HG03521 (cell line): Measurements from ENCODE around the gene SNTA1.
A peak's percentile ranks its signal among the peaks of the same experiment; 100 is the strongest.
"Not testable (repeated sequence)": the region's sequence is repeated elsewhere in the genome, so short reads cannot be mapped to it uniquely, and the experiment has no call there.

ENCODE experiments used
- ATAC-seq: cut with Tn5 transposase; IDR thresholded peaks from one replicate; pipeline ENCODE4 v1.9.1; 2021; ENCODE audit warnings: mild to moderate bottlenecking, moderate library complexity; ENCODE audit not compliant: unreplicated experiment

The SNTA1 gene

DNA sequence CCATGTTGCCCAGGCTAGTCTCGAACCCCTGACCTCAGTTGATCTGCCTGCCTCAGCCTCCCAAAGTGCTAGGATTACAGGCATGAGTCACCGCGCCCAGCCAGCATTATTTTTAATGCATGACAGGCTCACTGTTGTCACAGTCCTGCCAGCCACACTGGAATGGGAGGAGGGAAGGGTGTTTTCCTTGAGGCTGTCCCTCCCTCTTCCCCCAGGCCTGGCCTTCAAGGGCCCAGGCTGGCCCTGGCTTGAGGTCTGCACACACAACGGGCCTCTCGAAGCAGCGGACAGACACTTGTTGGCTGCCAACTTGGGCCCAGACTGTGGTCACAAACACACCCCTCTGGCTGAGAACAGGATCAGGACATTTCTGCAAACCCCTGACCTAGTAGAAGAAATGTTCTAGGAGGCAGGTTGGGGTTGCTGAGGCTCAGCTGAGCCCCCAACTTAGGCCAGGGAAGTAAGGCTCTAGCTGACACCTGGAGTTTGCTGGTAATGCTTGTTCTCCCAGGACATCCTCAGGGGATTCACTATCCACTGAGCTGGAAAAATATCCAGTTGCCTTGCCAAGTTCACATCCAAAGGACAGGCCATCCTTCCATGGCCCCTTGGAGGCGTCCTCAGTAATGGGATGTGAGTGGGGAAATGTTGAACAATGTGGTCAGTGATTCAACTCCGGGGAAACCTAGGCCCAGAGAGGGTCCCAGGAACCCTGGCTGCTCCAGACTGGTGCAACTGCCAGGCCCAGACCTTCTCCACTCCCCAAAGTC lies 9.9 kb downstream of the SNTA1 start:
- ATAC-seq: no peak

DNA sequence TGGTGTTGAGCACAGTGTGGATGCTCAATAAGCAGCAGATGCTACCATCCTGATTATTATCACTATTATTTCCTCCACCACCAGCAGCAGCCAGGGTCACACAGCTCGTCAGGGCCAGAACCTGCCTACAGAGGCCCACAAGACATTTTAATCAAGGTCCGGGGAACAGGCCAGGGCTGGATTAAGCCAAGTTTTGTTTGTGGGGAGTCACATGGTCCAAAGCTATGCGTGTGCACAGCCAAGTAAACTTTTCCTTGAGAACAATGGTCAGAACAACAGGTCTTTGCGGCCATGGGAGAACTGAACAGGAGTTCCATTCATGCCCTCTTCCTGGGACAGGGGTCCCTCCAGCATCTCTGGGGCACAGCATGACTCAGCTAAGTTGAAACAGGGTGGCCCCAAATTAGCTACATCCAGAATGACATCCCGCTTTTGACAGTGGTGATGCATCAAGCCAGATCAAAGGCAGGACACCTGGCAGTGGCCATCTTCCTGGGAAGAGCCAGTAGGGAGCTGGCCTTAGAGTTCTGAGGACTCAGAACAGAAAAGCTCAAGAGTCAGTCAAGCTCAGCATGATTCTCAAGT lies 11.7 kb downstream of the SNTA1 start:
- ATAC-seq: no peak

DNA sequence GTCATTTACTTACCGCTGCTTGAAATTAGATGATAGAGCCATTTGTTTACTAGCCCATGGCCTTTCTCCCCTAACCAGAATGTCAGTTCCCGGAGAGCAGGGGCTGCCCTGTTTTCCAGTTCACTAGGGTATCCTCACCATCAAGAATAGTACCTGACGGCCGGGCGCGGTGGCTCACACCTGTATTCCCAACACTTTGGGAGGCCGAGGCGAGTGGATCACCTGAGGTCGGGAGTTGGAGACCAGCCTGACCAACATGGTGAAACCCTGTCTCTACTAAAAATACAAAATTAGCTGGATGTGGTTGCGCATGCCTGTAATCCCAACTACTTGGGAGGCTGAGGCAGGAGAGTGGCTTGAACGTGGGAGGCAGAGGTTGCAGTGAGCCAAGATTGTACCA lies 19.7 kb downstream of the SNTA1 start:
- ATAC-seq: not testable (repeated sequence)

DNA sequence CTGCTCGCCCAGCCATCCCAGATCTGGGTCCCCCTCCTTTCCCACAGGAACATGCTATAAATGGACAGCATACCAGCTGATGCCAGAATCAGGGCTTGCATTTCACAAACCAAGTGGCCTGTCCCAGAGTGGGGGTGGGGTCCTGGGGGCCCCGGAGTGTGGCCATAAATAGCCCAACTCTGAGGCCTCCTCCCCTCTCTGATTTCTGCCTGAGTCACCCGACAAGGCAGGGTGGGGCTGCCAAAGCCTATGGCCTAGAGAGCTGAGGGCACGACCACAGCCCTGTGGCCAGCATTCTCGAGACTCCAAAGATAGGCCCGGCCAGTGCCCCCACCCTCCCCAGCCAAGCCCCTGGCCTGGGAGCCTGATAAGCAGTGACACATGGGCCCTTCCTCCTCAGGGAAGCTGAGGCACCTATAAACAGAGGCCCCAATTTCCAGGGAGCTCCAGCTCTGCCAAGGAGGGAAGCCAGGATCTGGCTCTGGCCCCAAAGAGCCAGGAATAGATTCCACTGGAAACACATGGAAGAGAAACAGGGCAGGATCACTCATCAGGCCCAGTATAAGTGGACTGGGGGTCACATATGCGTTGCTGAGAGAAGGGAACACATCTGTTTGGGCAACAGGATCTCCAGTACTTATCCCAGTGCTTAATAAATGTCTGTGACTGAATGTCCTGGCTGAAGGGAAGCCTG lies 20.3 kb downstream of the SNTA1 start:
- no peak for ATAC-seq

DNA sequence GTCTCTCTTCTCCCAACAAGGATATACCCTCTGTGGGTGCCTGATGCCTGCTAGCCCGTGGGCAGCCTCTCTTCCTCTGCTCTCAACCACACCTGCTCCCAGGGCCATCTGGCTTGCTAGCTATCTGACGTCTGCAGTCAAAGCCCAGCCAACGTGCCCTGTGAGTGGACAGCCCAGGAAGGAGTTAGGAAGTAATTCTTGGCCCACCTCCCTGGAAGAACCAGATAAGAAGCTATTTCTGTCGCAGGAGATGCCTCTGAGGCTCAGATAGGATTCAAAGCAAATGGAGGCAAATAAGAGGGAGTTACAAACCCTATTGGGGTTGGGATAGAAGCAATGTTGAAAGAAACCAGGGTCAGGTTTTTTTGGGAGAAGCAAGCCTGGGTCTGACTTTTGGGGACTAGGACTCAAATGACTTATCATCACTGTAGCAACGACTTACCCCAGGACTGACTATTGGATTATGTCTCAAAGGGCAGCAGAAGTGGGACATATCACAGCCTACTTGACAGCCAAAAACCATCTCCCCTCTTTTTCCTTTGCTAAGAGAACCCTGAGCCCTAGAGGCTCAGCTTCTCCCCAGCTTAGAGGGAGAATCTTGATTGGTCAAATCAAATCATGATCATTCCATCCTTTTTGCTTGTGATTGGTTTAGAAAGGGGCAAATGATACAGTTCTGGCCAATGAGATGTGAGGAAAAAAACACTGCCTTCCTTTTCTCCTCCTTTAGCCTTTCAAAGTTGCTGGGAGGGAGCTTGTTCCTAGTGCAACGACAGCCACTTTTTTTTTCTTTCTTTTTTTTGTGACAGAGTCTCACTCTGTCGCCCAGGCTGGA lies 24.2 kb downstream of the SNTA1 start:
- ATAC-seq: no peak

DNA sequence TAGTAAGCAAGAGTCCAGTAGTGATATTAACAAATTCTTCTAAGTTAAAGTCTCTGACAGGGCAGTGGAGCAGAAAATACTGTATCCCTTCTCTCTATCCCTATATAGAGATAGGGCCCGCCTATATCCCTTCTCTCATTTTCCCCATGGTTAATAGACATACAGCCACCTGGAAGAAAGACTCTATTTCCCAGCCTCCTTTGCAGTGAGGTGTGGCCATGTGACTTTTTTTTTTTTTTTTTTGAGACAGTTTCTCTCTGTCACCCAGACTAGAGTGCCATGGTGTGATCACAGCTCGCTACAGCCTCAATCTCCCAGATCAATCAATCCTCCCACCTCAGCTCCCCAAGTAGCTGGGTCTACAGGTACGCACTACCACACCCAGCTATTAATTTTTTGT lies 25.5 kb downstream of the SNTA1 start:
- no peak for ATAC-seq

DNA sequence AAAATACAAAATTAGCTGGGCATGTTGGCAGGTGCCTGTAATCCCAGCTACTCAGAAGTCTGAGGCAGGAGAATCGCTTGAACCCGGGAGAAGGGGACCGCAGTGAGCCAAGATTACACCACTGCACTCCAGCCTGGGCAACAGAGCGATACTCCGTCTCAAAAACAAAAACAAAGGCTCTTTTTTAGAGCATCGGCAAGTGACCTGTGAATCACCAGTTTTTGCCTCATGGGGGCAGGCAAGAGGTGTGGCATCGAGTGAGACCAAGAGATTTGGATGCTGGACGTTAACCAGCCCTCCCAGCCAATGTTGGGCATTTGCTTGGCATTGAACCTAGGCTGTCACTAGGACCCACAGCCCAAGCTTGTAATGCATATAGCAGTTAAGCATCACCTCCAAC lies 27.6 kb downstream of the SNTA1 start:
- ATAC-seq: no peak

DNA sequence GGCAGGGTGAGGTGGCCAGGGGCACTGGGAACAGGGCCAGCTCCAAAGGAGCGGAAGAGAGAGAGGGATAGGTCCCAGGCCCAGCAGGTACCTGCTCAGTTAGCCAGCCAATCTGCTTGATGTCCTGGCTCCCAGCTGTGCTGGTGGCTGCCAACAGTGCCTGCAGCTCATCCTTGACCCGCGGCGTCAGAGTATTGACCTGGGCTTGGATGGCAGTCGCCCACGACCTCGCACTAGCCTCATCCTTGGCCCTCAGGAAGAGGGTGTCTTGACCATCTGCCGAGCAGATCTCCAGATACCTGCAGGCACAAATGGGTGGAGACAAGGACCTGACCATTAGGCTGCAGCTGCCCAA lies 31.1 kb downstream of the SNTA1 start:
- ATAC-seq: no peak

DNA sequence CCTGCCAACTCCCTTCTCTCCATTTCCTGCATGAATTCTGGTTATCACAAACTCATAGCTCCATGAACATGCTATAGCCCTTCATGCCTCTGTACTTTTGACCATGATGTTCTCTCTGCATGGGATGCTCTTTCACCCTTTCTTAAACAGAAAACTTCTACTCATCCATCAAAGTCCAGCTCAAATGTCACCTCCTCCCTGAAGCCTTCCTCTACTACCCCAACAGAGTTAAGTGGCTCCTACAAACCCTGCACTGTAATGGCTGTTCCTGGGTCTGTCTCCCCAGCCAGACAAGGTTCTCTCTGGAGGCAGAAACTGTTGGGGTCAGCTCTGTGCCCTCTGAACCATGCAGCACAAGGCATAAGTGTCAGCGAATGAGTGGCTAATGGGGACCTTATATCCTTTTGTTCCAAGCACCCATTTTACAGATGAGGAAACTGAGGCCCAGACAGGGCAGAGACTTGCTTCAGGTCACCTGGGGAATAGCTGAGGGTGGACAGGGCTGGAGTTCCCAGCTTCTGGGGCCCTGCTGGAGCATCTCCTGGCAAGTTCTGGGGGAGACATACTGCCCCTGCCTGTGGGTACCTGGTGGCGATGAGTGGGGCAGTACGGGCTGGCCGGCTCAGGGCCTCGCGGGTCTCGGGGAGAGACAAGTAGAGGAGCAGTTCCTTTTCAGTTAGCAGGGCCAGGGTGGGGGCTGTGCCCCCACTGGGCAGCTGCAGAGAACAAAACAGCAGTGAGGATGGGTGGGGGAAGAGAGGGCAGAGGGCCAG lies 31.7 kb downstream of the SNTA1 start:
- no peak for ATAC-seq

DNA sequence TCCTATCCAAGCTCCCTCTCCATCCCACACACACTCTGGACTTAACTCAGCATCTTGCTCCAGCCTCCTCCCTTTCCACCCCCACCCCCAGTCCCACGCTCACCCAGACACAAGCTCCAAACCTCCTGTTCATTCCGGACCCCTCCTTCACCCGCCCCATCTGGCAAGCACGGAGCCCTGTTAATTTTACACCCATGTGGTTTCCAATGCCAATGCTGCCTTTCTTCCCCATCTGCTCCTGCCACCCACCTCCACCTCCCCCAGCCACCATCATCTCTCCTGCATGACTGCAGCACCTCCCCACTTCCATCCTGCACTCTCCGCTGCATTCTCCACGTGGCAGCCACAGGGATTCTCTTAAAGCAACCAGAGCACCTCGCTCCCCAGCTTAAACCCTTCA lies 32.3 kb downstream of the SNTA1 start:
- no peak for ATAC-seq

DNA sequence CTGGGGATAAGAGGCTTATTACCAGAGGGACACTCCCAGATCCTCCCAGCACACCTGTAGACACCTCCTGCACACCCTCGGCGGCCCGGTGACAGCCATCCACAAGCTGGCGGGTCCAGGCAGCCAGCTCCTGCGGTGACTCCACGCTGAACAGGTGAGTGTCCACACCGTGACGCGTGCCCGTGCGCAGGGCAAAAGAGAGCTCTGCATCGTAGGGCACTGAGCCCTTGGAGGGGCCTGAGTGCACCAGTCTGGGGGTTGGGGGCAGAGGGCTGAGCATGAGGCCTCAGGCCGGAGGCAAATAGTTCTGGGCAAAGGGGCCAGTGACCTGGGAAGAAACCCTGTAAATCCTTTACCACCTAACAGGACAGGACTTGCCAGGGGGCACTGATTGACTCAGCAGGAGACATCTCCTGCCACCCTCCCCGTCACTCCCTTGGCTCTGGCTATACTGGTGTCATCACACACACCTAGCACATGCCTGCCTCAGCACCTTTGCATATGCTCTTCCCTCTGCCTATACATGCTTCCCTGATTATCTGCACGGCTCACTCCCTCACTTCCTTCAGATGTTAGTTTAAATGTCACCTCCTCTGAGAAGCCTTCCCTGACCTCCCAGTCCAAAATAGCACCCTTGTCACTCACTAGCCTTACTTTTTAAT lies 33.4 kb downstream of the SNTA1 start:
- no peak for ATAC-seq

DNA sequence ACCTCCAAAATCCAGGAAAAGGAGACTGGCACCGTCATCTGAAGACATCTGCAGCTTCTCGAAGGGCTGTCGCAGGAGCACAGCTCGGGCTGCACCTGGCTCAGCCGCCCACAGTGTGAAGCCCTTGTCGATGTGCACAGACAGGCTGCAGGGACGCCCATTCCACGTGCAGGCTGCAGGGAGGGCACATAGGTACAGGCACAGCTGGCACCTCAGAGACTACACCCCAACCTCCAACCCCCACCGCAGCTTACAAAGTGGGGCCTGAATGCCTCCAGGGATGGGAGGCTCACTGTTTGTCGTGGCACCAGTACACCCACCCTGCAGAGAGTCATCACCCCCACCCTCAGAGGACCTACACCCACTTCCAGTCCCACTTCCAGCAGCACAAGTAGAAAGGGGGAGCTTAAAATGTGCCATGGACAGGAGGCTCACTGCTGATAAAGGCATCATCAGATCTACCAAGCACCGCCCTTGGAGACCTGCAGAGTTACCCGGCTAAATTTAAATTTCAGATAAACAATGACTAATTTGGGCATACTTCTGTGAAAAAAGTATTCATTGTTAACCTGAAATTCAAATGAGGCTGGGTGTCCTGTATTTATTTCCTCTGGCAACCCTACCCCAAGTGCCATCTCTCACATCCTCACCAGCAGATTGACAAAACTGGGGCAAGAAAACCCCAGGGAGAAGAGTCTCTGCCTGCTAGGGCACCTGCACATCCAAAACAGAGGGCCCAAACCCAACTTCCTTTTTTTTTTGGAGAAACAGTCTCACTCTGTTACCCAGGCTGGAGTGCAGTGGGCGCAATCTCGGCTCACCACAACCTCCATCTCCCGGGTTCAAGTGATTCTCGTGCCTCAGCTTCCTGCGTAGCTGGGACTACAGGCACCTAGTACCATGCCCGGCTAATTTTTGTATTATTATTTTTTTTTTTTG lies 34.6 kb downstream of the SNTA1 start:
- no peak for ATAC-seq

DNA sequence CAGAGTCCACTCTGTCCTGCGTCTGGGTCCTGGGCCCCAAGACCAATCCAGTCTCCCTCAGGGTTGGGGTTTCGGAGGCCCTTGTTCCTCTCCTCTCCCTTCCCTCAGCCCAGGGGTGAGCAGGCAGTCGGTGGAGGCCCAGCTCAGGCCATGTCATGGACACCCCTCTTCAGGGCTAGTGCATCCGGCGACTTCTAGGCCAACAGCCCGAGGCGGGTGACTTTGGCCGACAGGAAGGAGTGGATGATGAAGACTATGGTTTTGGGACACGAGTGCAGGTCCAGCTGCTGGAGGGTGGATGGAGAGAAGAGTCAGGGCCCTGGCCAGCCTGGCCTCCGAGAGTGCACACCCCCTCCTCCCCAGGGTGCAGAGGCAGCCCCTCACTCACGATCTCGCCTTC lies 35.2 kb downstream of the SNTA1 start:
- ATAC-seq: no peak

DNA sequence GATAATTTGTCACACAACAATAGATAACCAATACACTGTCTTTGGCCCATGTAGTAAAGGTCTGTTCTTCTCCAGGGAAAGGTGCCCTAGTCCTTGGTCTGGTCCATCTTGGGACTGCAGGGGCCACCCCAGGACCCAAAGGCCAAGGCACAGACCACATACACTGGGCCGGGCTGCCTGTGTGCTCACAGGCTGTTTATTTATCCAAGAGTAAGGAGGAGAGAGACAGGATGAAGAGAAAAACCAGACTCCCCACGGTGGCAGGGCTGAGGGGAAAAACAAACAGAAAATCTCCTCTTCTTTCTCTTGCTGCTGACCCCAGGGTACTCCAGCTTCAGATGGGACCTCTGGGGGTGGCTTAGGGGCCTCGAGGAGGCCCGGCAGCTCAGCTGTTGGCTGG lies 35.8 kb downstream of the SNTA1 start:
- ATAC-seq: no peak

DNA sequence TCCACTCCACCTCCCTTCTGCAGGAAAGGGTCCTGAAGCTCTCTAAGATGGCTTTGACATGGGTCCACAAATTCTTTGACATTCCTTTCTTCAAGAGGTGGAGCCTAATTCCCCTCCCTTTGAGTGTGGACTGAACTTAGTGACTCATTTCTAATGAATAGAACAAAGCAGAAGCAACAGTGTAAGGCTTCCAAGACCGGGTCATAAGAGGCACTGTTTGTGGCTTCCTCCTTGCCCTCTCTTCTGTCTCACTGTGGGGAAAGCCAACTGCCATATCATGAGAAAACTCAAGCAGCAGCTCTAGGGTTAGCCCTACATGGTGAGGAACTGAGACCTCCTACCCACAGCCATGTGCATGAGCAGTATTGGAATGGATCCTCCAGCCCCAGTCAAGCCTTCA lies 36.3 kb downstream of the SNTA1 start:
- no peak for ATAC-seq

DNA sequence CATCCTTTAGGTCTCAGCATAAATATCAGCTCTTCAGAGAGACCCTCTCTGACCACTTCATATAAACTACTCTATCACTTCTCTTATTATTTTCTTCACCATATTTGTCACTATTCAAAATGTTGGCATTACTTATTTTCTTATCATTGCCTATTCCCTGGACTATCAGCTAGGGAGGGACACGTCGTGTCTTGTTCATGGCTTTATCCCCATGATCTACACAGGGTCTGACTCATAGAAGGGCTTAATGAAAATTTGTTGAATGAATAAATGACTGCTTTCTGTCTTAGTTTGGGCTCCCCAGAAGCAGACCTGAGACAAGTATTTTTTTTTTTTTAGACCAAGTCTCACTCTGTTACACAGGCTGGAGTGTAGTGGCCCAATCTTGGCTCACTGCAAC lies 39.3 kb downstream of the SNTA1 start:
- no peak for ATAC-seq

DNA sequence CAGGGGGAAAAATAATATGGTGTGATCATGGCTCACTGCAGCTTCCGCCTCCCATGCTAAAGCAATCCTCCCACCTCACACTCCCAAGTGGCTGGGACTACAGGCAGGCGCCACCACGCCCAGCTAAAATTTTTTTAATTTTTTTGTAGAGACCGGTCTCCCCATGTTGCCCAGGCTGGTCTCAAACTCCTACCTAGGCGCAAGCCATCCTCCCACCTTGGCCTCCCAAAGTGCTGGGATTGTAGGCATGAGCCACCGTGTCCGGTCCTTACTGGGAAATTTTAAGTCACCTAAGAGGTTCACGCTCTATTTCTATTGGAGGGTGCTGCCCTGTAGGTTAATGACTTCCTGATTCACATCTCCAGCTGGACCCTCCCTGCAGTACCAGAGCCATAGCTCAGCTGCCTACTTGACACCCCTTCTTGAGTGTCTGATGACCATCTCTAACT lies 41.6 kb downstream of the SNTA1 start:
- no peak for ATAC-seq

DNA sequence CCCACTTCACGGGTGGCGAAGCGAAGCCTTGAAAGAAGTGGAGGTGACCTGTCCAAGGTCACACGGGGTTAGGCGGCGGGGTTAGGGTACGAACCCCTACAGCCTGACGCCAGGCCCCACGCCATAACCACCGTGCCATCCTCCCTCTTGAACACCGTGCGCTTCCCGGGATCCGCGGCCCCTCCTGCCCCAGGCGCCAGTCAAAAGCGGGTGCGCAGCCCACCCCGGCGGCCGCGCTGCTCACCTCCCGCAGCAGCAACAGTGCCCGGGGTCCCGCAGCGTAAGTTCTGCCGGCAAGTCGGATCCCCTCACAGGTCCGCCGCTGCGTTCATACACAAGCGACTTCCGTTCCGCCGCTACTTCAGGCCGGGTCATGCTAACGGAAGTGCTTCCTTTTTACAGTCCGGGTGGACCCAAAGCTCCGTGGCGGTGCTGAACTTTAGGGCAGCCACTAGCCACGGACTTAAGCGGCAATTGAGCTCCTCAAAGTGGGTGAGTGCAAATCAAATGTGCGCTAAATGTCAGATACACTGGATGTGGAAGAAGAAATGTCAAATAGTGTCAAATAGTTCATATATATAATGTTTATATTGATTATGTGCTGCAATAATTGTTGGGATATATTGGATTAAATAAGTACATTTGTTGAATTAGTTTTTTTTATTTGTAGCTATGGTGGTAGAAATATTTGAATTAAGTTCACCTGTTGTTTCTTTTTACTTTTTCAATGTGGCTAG lies 42.2 kb downstream of the SNTA1 start, which contains the start of gene CDK5RAP1:
Gene CDK5RAP1 (minus strand): TSS at position 336 of the 737 bp plus-strand sequence. CDS start 4,455 bp downstream, outside the sequence.
- ATAC-seq: peak; percentile 77
